GM19324 (cell line): ENCODE data around the gene MYH16.
"Not testable (repeated sequence)": the region's sequence is repeated elsewhere in the genome, so short reads cannot be mapped to it uniquely, and the experiment has no call there.

Experiments
- ATAC-seq: cut with Tn5 transposase; IDR thresholded peaks from one replicate; pipeline ENCODE4 v1.9.1; 2021; ENCODE audit warnings: mild to moderate bottlenecking, moderate library complexity; ENCODE audit not compliant: unreplicated experiment, low FRiP score

MYH16 gene

GRCh38 chr7:99340659-99341058 is 68.0 kb downstream of the MYH16 start:
- ATAC-seq = no peak

GRCh38 chr7:99344061-99344647 is 71.5 kb downstream of the MYH16 start:
- ATAC-seq = no peak

- ATAC-seq = not testable (repeated sequence)
Measured at GRCh38 chr7:99350641-99351040, 78.0 kb downstream of the MYH16 start.

GRCh38 chr7:99352247-99352646 is 79.6 kb downstream of the MYH16 start:
- no peak for ATAC-seq

- ATAC-seq = no peak
Measured at GRCh38 chr7:99355098-99355497, 82.5 kb downstream of the MYH16 start.

DNA sequence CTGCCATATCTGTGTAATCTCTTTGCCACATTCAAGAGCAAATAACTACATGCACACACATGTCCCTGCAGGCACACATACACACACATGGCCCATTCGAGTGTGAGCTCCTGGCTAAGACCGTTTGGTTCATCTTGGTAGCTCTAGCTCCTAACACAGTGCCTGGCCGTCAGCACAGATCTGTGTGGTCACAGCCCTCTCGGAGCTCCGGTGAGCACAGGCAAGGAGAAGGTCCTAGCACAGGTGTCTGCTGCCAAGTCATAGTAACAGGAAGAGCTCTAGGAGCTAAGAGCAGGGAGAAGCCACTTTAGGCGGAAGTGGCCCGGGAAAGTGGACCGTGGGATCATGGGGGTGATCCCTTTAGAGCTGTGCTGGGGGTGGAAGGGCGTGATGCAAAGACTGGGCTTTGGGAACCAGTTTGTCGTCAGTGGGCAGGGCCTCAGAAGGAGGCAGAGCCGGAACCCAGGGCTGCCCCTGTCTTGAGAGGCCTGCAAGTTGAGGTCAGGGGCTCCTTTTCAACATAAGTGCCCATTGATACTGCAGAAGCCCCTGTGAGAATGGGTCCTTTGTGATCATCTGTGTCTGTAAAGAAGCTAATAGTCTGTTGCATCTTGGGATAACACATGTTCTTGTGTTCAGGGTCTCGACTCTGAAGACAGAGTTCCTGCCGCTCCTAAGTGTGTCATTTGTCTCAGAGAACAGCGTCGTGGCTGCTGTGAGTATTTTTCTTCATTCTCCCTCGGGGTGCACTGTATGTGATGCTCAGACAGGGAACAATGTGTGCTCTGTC is 85.3 kb downstream of the MYH16 start:
- no peak for ATAC-seq

DNA sequence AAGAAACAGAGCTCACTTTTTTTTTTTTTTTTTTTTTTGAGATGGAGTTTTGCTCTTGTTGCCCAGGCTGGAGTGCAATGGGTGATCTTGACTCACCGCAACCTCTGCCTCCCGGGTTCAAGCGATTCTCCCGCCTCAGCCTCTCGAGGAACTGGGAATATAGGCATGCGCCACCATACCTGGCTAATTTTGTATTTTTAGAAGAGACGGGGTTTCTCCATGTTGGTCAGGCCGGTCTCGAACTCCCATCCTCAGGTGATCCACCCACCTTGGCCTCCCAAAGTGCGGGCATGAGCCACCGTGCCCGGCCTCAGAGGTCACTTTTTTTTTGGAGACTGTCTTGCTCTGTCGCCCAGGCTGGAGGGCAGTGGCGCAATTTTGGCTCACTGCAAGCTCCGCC is 85.9 kb downstream of the MYH16 start:
- not testable (repeated sequence) for ATAC-seq

DNA sequence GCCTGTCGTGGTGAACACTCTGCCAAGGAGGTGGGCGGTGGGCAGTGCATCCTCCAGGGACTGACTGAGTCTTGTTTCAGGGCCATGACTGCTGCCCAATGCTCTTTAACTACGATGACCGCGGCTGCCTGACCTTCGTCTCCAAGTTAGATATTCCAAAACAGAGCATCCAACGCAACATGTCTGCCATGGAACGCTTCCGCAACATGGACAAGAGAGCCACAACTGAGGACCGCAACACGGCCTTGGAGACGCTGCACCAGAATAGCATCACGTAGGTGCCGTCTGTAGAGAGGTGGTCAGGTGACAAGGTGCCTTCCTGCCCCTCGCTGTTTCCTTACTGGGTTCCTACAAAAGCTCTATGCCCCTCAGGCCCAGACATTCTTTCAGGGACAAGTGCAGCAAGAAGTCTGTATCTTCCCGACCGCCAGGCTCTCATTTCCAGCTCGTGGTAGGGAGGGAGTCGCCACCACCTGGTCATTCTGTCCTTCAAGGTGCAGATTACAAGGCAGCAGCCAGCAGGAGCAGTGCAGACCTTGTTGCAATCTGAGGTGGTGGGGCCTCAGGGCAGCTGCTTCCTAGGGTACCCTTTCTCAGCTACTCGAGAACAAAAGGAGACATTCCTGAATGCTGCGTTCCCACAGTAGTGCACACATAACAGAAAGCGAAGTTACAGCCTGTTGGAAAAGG is 87.0 kb downstream of the MYH16 start:
- ATAC-seq = no peak
